Lung (tissue), 11 donors: ENCODE results near the gene CCR5AS.
A peak's percentile ranks its signal among the peaks of the same experiment; 100 is the strongest.

Experiments
- ATAC-seq: fragments of 200-7000 bp; cut with Tn5 transposase; one replicate; pipeline ENCODE4 v1.9.1; 2020; ENCODE audit warnings: moderate number of reproducible peaks; ENCODE audit not compliant: insufficient read depth, low FRiP score
- DNase-seq, 3 donors: peaks; one replicate each; pipeline ENCODE4 v3.0.0-alpha.2; 2013 to 2017
- H3K27ac ChIP-seq, 2 donors: one replicate each; pipeline ENCODE4 v1.5.1; 2013; ENCODE audit warnings: mild to moderate bottlenecking in 2 of 2, moderate library complexity in 2 of 2, control low read depth in 1 of 2, inconsistent platforms in 1 of 2, low read depth in 1 of 2, low read length in 1 of 2
- H3K27me3 ChIP-seq, 3 donors: one replicate each; pipeline ENCODE4 v1.5.1; 2013; ENCODE audit warnings: low read length in 2 of 3; ENCODE audit not compliant: control insufficient read depth in 3 of 3, insufficient read depth in 3 of 3
- H3K36me3 ChIP-seq, 4 donors: one replicate each; pipeline ENCODE4 v1.5.1; 2013; ENCODE audit warnings: low read length in 4 of 4, mild to moderate bottlenecking in 1 of 4, moderate library complexity in 1 of 4; ENCODE audit not compliant: control insufficient read depth in 4 of 4, insufficient read depth in 4 of 4
- H3K4me1 ChIP-seq, 5 donors: one replicate each; pipeline ENCODE4 v1.5.1; 2013; ENCODE audit warnings: low read length in 5 of 5, mild to moderate bottlenecking in 2 of 5, moderate library complexity in 1 of 5; ENCODE audit not compliant: control insufficient read depth in 5 of 5, insufficient read depth in 5 of 5
- H3K4me3 ChIP-seq: one replicate; pipeline ENCODE4 v1.5.1; 2013; ENCODE audit warnings: mild to moderate bottlenecking, control low read depth, moderate library complexity
- H3K9ac ChIP-seq, 2 donors: one replicate each; pipeline ENCODE4 v1.5.1; 2013; ENCODE audit warnings: low read length in 2 of 2, control low read depth in 1 of 2; ENCODE audit not compliant: insufficient read depth in 1 of 2
- H3K9me3 ChIP-seq, 4 donors: one replicate each; pipeline ENCODE4 v1.5.1; 2013; ENCODE audit warnings: low read length in 3 of 4, mild to moderate bottlenecking in 1 of 4, moderate library complexity in 1 of 4; ENCODE audit not compliant: control insufficient read depth in 4 of 4, insufficient read depth in 3 of 4
- CTCF ChIP-seq: IDR thresholded peaks from 2 replicates; pipeline ENCODE4 v1.5.1; 2012; ENCODE audit warnings: mild to moderate bottlenecking; ENCODE audit errors: control extremely low read depth, extremely low read depth
- WGBS, 2 donors: extraction: QIAGEN DNeasy Blood & Tissue Kit; methylation state at CpG; one replicate each; pipeline ENCODE4 v1.1.7; 2013; 5-methylcytosine and 5-hydroxymethylcytosine counted together
- donor health status: control.
- donor health status: control.
- donor health status: Bipolar disorder and iron deficiency.
- donor health status: healthy.
- donor health status: DM: yes; HTN: yes; CAD: no.

Gene CCR5AS

GRCh38 chr3:46360907-46361306, 46.0 kb downstream of the CCR5AS start:
- Histone ChIP-seq H3K9me3 (no peaks in the 10 kb centered on the region), H3K27me3 (peaks cover 0 to 2% (median 0%) of the 10 kb centered on the region in 3 donors), H3K9ac (no peak overlapping the region), H3K4me3 (no peak overlapping the region), H3K4me1 (peaks cover 0 to 11% (median 5%) of the 10 kb centered on the region in 5 donors), H3K27ac (no peak overlapping the region), H3K36me3 (no peaks in the 10 kb centered on the region)
- no peak for DNase-seq
- no peak for TF ChIP-seq CTCF
- ATAC-seq: no peak
- WGBS, 2 donors: 50 to 67% methylated on average over 6 of the region's 6 CpGs

- DNase-seq (peak; percentile 39 to 78 (median 71)), ATAC-seq (no peak)
- Histone ChIP-seq H3K9me3 (no peaks in the 10 kb centered on the region), H3K9ac (peak overlapping the region in 1 of 2 donors; percentile 26), H3K27ac (no peak overlapping the region), H3K4me1 (peaks cover 0 to 11% (median 5%) of the 10 kb centered on the region in 5 donors), H3K27me3 (peaks cover 0 to 5% (median 2%) of the 10 kb centered on the region in 3 donors), H3K4me3 (no peak overlapping the region), H3K36me3 (no peaks in the 10 kb centered on the region)
- no peak for TF ChIP-seq CTCF
- WGBS, 2 donors: 36 to 58% methylated on average over 11 of the region's 11 CpGs
These were observed 47.0 kb downstream of the CCR5AS start for GRCh38 chr3:46359733-46360493.

GRCh38 chr3:46358466-46358865, 48.4 kb downstream of the CCR5AS start:
- 77 to 87% methylated on average over 6 of the region's 6 CpGs for WGBS, 2 donors
- no peak overlapping the region for H3K27ac ChIP-seq
- DNase-seq (no peak), ATAC-seq (no peak)
- TF ChIP-seq CTCF: no peak
- H3K9me3 ChIP-seq: no peaks in the 10 kb centered on the region
- no peaks in the 10 kb centered on the region for H3K36me3 ChIP-seq
- H3K9ac ChIP-seq: no peak overlapping the region
- H3K4me1 ChIP-seq: peaks cover 0 to 11% (median 6%) of the 10 kb centered on the region in 5 donors
- peaks cover 0 to 5% (median 2%) of the 10 kb centered on the region in 3 donors for H3K27me3 ChIP-seq
- no peak overlapping the region for H3K4me3 ChIP-seq
